ENCODE data around the gene KCNJ6. TPM values are rescaled to one million over a fixed set of nuclear protein-coding genes. Genes with fewer than 3 reads are reported as not detected.

KCNJ6 gene
- total and polyA plus RNA-seq, 2 of the 8 experiments (the other 6 are each of a cell fraction or from before 2014, with no cell fraction given) = 0.51 to 1.2 TPM

GRCh38 chr21:37593740-37594471 lies 322.4 kb downstream of the KCNJ6 start (continued):
- TF ChIP-seq TCF12 (IDR thresholded peaks at IDR 0.05; ENCODE audit: low read depth, low read length) (no peak), SP4 (IDR thresholded peaks at IDR 0.05; ENCODE audit: low read length) (no peak), MAX (IDR thresholded peaks at IDR 0.05) (no peak), SIN3A (conservative IDR thresholded peaks at IDR 0.05 in 1 of 2, IDR thresholded peaks at IDR 0.05 in 1 of 2; ENCODE audit: low read depth in 1 of 2, low read length in 2 of 2) (no peak), POU5F1 (IDR thresholded peaks at IDR 0.05; ENCODE audit: low read depth, low read length) (no peak), SAP30 (IDR thresholded peaks at IDR 0.05; ENCODE audit: insufficient read depth, insufficient replicate concordance, low read length) (no peak), BACH1 (IDR thresholded peaks at IDR 0.05; ENCODE audit: low read length) (no peak), EZH2 (IDR thresholded peaks at IDR 0.05; ENCODE audit: low read depth, low read length, severe bottlenecking) (no peak)
